Dedifferentiated amniotic fluid mesenchymal stem cell (primary cell): ENCODE data around the gene MGP.

Source experiments
- DNase-seq: peaks from one replicate; pipeline ENCODE4 v3.0.0-alpha.2; 2016; ENCODE audit errors: extremely low spot score

Gene MGP

GRCh38 chr12:14885718-14886221, at the start of gene MGP:
TSS of gene MGP (minus strand) at chr12:14885854. CDS start at chr12:14885791, 63 bp downstream.
- peak; percentile 63 for DNase-seq

- DNase-seq, result no peak
These were observed 49.4 kb upstream of the MGP start for GRCh38 chr12:14935031-14935430.

GRCh38 chr12:14934511-14934910, 48.9 kb upstream of the MGP start:
- no peak for DNase-seq

GRCh38 chr12:14931791-14932560, 46.3 kb upstream of the MGP start:
- no peak for DNase-seq

- DNase-seq, result no peak
These were observed 45.7 kb upstream of the MGP start for GRCh38 chr12:14931359-14931758.

- no peak for DNase-seq
These were observed 44.6 kb upstream of the MGP start for GRCh38 chr12:14930299-14930698.

- no peak for DNase-seq
These were observed 43.3 kb upstream of the MGP start for GRCh38 chr12:14928931-14929330.

GRCh38 chr12:14927267-14927666, 41.6 kb upstream of the MGP start:
- no peak for DNase-seq

GRCh38 chr12:14924541-14924940, 38.9 kb upstream of the MGP start:
- DNase-seq, result no peak

- no peak for DNase-seq
These were observed 38.3 kb upstream of the MGP start for GRCh38 chr12:14923944-14924343.

- no peak for DNase-seq
These were observed 35.6 kb upstream of the MGP start for GRCh38 chr12:14921218-14921617.

- no peak for DNase-seq
These were observed 34.9 kb upstream of the MGP start for GRCh38 chr12:14920475-14921126.

GRCh38 chr12:14919455-14919854, 33.8 kb upstream of the MGP start:
- DNase-seq, result no peak

- no peak for DNase-seq
These were observed 30.1 kb upstream of the MGP start for GRCh38 chr12:14915736-14916135.

- DNase-seq, result no peak
These were observed 27.7 kb upstream of the MGP start for GRCh38 chr12:14913381-14913781.

GRCh38 chr12:14911131-14911530, 25.5 kb upstream of the MGP start:
- no peak for DNase-seq

GRCh38 chr12:14910090-14910915, 24.6 kb upstream of the MGP start:
- DNase-seq, result no peak

- no peak for DNase-seq
These were observed 22.3 kb upstream of the MGP start for GRCh38 chr12:14907953-14908352.

- DNase-seq, result no peak
These were observed 20.5 kb upstream of the MGP start for GRCh38 chr12:14906114-14906513.

- DNase-seq, result no peak
These were observed 19.8 kb upstream of the MGP start for GRCh38 chr12:14905269-14906004.

GRCh38 chr12:14904854-14905253, 19.2 kb upstream of the MGP start:
- DNase-seq, result no peak
